ENCODE measurements around the gene TNFRSF14. TPM values are rescaled to one million over a fixed set of nuclear protein-coding genes. Genes with fewer than 3 reads are reported as not detected.

Gene TNFRSF14
- total RNA-seq, 1 donor from 2014 or later: 6.5 TPM

DNA sequence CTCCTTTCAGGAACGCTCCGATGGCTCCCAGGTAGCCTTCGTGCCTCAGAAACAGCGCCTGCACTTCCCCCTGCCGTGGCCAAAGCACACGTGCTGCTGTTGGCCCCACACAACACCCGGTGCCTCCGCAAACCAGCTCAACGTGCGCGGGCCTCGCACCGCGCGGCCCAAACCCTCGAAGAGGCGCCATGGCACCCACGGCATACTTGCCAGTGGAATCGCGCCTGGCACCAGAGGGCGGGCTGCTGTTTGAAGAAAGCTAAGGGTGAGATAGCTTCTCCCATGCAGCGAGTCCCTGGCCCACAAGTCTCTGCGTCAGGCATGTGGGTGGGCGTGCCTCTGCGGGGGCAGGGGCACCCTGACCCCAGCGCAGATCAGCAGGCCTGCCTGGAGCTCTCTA, 37.6 kb upstream of the TNFRSF14 start:
- Mint-ChIP-seq H3K27me3 (ENCODE audit: unreplicated experiment) (no peaks in the 10 kb centered on the region), H3K27ac (ENCODE audit: unreplicated experiment) (no peak overlapping the region), H3K36me3 (ENCODE audit: unreplicated experiment) (peaks cover 23% of the 10 kb centered on the region), H3K4me3 (ENCODE audit: unreplicated experiment) (no peak overlapping the region), H3K4me1 (ENCODE audit: unreplicated experiment) (peaks cover 4% of the 10 kb centered on the region), H3K9me3 (ENCODE audit: unreplicated experiment) (no peaks in the 10 kb centered on the region)
- DNase-seq (ENCODE audit: extremely low spot score, unreplicated experiment): no peak
- TF ChIP-seq, protein P1, sequence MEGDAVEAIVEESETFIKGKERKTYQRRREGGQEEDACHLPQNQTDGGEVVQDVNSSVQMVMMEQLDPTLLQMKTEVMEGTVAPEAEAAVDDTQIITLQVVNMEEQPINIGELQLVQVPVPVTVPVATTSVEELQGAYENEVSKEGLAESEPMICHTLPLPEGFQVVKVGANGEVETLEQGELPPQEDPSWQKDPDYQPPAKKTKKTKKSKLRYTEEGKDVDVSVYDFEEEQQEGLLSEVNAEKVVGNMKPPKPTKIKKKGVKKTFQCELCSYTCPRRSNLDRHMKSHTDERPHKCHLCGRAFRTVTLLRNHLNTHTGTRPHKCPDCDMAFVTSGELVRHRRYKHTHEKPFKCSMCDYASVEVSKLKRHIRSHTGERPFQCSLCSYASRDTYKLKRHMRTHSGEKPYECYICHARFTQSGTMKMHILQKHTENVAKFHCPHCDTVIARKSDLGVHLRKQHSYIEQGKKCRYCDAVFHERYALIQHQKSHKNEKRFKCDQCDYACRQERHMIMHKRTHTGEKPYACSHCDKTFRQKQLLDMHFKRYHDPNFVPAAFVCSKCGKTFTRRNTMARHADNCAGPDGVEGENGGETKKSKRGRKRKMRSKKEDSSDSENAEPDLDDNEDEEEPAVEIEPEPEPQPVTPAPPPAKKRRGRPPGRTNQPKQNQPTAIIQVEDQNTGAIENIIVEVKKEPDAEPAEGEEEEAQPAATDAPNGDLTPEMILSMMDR (IDR thresholded peaks at IDR 0.05): no peak

DNA sequence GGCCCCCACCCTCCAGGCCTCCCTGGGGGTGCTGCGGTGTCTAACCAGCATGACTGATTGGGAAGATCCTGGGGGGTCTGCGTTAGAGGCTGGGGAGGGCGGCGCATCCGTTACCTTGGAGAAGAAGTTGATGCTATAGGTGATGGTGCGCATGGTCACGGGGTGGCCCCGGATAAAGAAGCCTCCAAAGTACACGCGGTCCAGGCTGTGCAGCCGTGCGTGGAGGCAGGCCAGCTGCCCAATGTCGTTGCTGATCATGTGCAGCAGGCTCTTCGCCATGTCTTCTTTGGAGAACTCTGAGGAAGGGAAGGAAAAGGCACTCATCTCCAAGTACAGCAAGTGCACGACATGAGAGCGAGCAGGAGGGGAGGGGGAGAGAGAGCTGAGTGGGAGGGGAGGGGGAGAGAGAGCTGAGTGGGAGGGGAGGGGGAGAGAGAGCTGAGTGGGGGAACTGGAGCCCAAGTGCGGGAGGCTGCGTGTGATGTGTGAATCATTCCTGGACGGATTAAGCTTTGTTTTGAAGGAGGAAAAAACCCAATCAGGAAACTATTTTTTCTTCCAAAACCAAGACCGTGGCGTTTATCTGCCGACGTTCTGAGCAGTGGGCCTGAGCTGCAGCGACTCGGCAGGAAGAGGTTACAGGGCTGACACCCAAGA, 37.0 kb upstream of the TNFRSF14 start:
- Mint-ChIP-seq H3K36me3 (ENCODE audit: unreplicated experiment) (peaks cover 23% of the 10 kb centered on the region), H3K9me3 (ENCODE audit: unreplicated experiment) (no peaks in the 10 kb centered on the region), H3K4me1 (ENCODE audit: unreplicated experiment) (peaks cover 8% of the 10 kb centered on the region), H3K27ac (ENCODE audit: unreplicated experiment) (no peak overlapping the region), H3K4me3 (ENCODE audit: unreplicated experiment) (no peak overlapping the region), H3K27me3 (ENCODE audit: unreplicated experiment) (no peaks in the 10 kb centered on the region)
- TF ChIP-seq, protein P1 (IDR thresholded peaks at IDR 0.05): no peak
- DNase-seq (ENCODE audit: extremely low spot score, unreplicated experiment): no peak

DNA sequence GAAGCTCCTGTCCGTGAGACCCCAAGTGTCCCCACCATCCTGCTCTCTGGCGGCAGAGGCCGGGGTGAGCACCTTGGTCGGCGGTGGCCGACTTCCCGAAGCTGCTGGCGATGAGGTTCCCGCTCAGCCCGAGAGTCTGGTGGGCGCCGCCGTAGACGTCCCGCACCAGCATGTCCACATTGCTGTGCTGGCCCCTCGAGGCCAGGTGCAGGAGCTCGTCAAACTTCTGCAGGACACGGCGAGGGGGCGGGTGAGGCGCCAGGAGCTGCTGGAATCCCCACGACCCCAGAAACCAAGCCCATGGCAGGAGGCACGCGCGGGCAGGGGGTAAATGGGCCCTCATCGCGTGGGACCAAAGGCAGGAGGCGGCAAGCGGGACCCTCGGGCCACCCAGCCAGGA, 36.4 kb upstream of the TNFRSF14 start:
- H3K4me3 Mint-ChIP-seq (ENCODE audit: unreplicated experiment): no peak overlapping the region
- no peak for DNase-seq (ENCODE audit: extremely low spot score, unreplicated experiment)
- TF ChIP-seq, protein P1 (IDR thresholded peaks at IDR 0.05): no peak
- H3K27me3 Mint-ChIP-seq (ENCODE audit: unreplicated experiment): no peaks in the 10 kb centered on the region
- H3K27ac Mint-ChIP-seq (ENCODE audit: unreplicated experiment): no peak overlapping the region
- H3K4me1 Mint-ChIP-seq (ENCODE audit: unreplicated experiment): peaks cover 14% of the 10 kb centered on the region
- H3K9me3 Mint-ChIP-seq (ENCODE audit: unreplicated experiment): no peaks in the 10 kb centered on the region
- peaks cover 23% of the 10 kb centered on the region for H3K36me3 Mint-ChIP-seq (ENCODE audit: unreplicated experiment)

DNA sequence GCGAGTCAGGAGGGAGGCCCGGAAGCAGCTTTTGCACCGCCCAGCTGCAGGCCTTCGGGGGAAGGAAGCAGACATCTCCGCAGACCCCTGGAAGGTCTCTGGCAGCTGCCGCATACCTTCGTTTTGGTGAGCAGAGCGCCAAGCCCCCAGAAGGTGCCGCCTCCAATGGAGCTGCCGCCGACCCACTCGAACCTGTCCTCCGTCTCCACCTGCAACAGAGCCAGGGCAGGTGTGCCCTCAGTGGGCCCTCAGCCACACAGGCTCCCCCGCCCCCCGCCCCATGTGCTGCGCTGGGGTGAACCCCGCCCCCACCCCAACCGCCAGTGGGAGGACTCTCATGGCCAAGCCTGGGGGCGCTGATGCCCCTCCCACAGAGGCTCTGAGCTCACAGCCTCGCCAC, 36.0 kb upstream of the TNFRSF14 start:
- no peak overlapping the region for H3K27ac Mint-ChIP-seq (ENCODE audit: unreplicated experiment)
- TF ChIP-seq, protein P1 (IDR thresholded peaks at IDR 0.05): no peak
- peaks cover 23% of the 10 kb centered on the region for H3K36me3 Mint-ChIP-seq (ENCODE audit: unreplicated experiment)
- DNase-seq (ENCODE audit: extremely low spot score, unreplicated experiment): no peak
- no peaks in the 10 kb centered on the region for H3K27me3 Mint-ChIP-seq (ENCODE audit: unreplicated experiment)
- H3K4me1 Mint-ChIP-seq (ENCODE audit: unreplicated experiment): peaks cover 18% of the 10 kb centered on the region
- H3K4me3 Mint-ChIP-seq (ENCODE audit: unreplicated experiment): no peak overlapping the region
- no peaks in the 10 kb centered on the region for H3K9me3 Mint-ChIP-seq (ENCODE audit: unreplicated experiment)

- Mint-ChIP-seq H3K27ac (ENCODE audit: unreplicated experiment) (no peak overlapping the region), H3K36me3 (ENCODE audit: unreplicated experiment) (peaks cover 23% of the 10 kb centered on the region)
These were observed 35.4 kb upstream of the TNFRSF14 start for GRCh38 chr1:2520806-2521205.

More at GRCh38 chr1:2520806-2521205, 35.4 kb upstream of the TNFRSF14 start:
- no peak for DNase-seq (ENCODE audit: extremely low spot score, unreplicated experiment)
- Mint-ChIP-seq H3K27me3 (ENCODE audit: unreplicated experiment) (no peaks in the 10 kb centered on the region), H3K9me3 (ENCODE audit: unreplicated experiment) (no peaks in the 10 kb centered on the region), H3K4me1 (ENCODE audit: unreplicated experiment) (peaks cover 20% of the 10 kb centered on the region), H3K4me3 (ENCODE audit: unreplicated experiment) (no peak overlapping the region)
- TF ChIP-seq, protein P1 (IDR thresholded peaks at IDR 0.05): no peak
